Measurements from ENCODE around the gene DNAJC30.

DNA sequence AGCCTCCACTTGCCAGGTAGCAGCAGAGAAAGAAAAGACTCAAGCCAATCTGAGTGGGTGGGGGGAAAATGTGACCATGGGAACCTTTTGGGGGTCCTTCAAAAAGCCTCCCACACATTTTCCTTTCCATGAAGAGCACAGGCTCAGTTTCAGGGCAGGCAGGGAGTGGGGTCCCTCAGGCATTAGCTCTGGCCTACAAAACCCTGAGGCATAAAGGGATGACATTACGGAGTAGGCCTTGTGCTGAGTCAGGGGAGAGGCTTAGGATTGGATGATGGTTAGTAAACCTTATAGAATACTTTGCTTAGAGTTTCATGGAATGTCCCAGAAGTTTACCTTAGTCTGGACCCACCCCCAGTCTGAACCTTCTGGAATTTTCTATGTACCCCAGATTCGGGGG lies 3.5 kb downstream of the DNAJC30 start:
- TF ChIP-seq, protein P1, sequence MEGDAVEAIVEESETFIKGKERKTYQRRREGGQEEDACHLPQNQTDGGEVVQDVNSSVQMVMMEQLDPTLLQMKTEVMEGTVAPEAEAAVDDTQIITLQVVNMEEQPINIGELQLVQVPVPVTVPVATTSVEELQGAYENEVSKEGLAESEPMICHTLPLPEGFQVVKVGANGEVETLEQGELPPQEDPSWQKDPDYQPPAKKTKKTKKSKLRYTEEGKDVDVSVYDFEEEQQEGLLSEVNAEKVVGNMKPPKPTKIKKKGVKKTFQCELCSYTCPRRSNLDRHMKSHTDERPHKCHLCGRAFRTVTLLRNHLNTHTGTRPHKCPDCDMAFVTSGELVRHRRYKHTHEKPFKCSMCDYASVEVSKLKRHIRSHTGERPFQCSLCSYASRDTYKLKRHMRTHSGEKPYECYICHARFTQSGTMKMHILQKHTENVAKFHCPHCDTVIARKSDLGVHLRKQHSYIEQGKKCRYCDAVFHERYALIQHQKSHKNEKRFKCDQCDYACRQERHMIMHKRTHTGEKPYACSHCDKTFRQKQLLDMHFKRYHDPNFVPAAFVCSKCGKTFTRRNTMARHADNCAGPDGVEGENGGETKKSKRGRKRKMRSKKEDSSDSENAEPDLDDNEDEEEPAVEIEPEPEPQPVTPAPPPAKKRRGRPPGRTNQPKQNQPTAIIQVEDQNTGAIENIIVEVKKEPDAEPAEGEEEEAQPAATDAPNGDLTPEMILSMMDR (IDR thresholded peaks at IDR 0.05; ENCODE audit: poor library complexity, severe bottlenecking), result no peak
- TF ChIP-seq MXI1 (conservative IDR thresholded peaks at IDR 0.05; ENCODE audit: poor library complexity, severe bottlenecking) (no peak), TAF1 (IDR thresholded peaks at IDR 0.05; ENCODE audit: low read depth) (no peak), EZH2 (IDR thresholded peaks at IDR 0.05; ENCODE audit: borderline replicate concordance, insufficient read depth, low read length, poor library complexity, severe bottlenecking) (no peak), POLR2AphosphoS5 (IDR thresholded peaks at IDR 0.05) (no peak), RAD21 (conservative IDR thresholded peaks at IDR 0.05) (no peak), REST (IDR thresholded peaks at IDR 0.05; ENCODE audit: borderline replicate concordance) (no peak), SMC3 (conservative IDR thresholded peaks at IDR 0.05; ENCODE audit: poor library complexity) (no peak)
